H1 (cell line): ENCODE measurements around the gene IGSF23. TPM values are rescaled to one million over a fixed set of nuclear protein-coding genes. Genes with fewer than 3 reads are reported as not detected.

Source experiments
- CTCF ChIA-PET: fragments of 300-600 bp; sonication (Branson Sonifier 250); formaldehyde crosslinking; loops from one replicate; lab custom pipeline; 2021; ENCODE audit not compliant: partially characterized antibody; lab: Charles Lee
- POLR2A ChIA-PET: fragments of 300-600 bp; sonication (Branson Sonifier 250); formaldehyde crosslinking; loops from one replicate; lab custom pipeline; 2021; ENCODE audit warnings: inconsistent platforms; ENCODE audit not compliant: partially characterized antibody; lab: Charles Lee
- DNase-seq, 2 experiments: peaks; one replicate each; pipeline versions ENCODE4 v3.0.0 to v3.0.0-alpha.2; 2010 to 2022; ENCODE audit warnings: low spot score in 2 of 2, low read depth in 1 of 2, mixed read lengths in 1 of 2
- FAIRE-seq: peaks from 2 replicates; lab custom pipeline; 2011; peaks lifted over from hg19 to GRCh38; lab: Jason Lieb, UNC
- H2AFZ ChIP-seq: 2 replicates; pipeline ENCODE4 v1.8.1; 2012; ENCODE audit warnings: low read length, inconsistent platforms
- H2AK5ac ChIP-seq: 2 replicates; pipeline ENCODE4 v1.6.1; 2013; ENCODE audit warnings: low read depth, low read length
- H2BK120ac ChIP-seq: replicated peaks from 2 replicates; pipeline ENCODE3; 2013; ENCODE audit warnings: low read depth, low read length, inconsistent platforms
- H2BK12ac ChIP-seq: 2 replicates; pipeline ENCODE4 v1.6.1; 2013; ENCODE audit warnings: low read depth, low read length
- H2BK15ac ChIP-seq: 2 replicates; pipeline ENCODE4 v1.6.1; 2013; ENCODE audit warnings: low read length
- H2BK20ac ChIP-seq: 2 replicates; pipeline ENCODE4 v1.6.1; 2013; ENCODE audit warnings: low read length
- H2BK5ac ChIP-seq: 2 replicates; pipeline ENCODE4 v1.6.1; 2013; ENCODE audit warnings: low read depth, low read length
- H3K14ac ChIP-seq: 2 replicates; pipeline ENCODE4 v1.6.1; 2013; ENCODE audit warnings: inconsistent platforms; ENCODE audit not compliant: insufficient read length
- H3K18ac ChIP-seq: 2 replicates; pipeline ENCODE4 v1.6.1; 2013; ENCODE audit warnings: low read length; ENCODE audit errors: extremely low read depth
- H3K23ac ChIP-seq: 2 replicates; pipeline ENCODE4 v1.6.1; 2013; ENCODE audit warnings: inconsistent platforms; ENCODE audit not compliant: insufficient read length
- H3K23me2 ChIP-seq: 2 replicates; pipeline ENCODE4 v1.6.1; 2013; ENCODE audit warnings: low read depth, low read length
- H3K27ac ChIP-seq: 2 replicates; pipeline ENCODE4 v1.6.1; 2011; ENCODE audit warnings: low read depth, low read length, inconsistent platforms
- H3K27me3 ChIP-seq, 4 experiments: replicated peaks in 1 of 4; 1 replicate in 1 of 4; 2 replicates in 3 of 4; pipeline versions ENCODE4 v1.6.1 to v1.8.1; 2011 to 2013; ENCODE audit warnings: low read length in 3 of 4, mild to moderate bottlenecking in 3 of 4, inconsistent platforms in 2 of 4, mixed read lengths in 2 of 4, moderate library complexity in 1 of 4; ENCODE audit not compliant: control insufficient read depth in 3 of 4, insufficient read depth in 3 of 4; ENCODE audit errors: extremely low read depth in 1 of 4
- H3K36me3 ChIP-seq, 4 experiments: 2 replicates each; pipeline versions ENCODE4 v1.6.1 to v1.8.1; 2011 to 2013; ENCODE audit warnings: mild to moderate bottlenecking in 4 of 4, low read length in 3 of 4, moderate library complexity in 2 of 4, control low read depth in 1 of 4, inconsistent platforms in 1 of 4; ENCODE audit not compliant: insufficient read depth in 4 of 4, control insufficient read depth in 2 of 4
- H3K4ac ChIP-seq: replicated peaks from 2 replicates; pipeline ENCODE3; 2013; ENCODE audit warnings: low read length, low read depth, mixed read lengths, inconsistent platforms; ENCODE audit not compliant: insufficient read length
- H3K4me1 ChIP-seq, 4 experiments: replicated peaks in 1 of 4; 1 replicate in 1 of 4; 2 replicates in 3 of 4; pipeline versions ENCODE4 v1.6.1 to v1.8.1; 2011 to 2013; ENCODE audit warnings: low read length in 3 of 4, inconsistent platforms in 2 of 4, mixed read lengths in 1 of 4; ENCODE audit not compliant: insufficient read depth in 4 of 4, control insufficient read depth in 3 of 4
- H3K4me2 ChIP-seq, 2 experiments: 2 replicates each; pipeline versions ENCODE4 v1.6.1 to v1.8.1; 2011 to 2013; ENCODE audit warnings: low read depth in 2 of 2, low read length in 2 of 2, control low read depth in 1 of 2, inconsistent platforms in 1 of 2, mild to moderate bottlenecking in 1 of 2; ENCODE audit not compliant: insufficient read depth in 1 of 2
- H3K4me3 ChIP-seq, 4 experiments: fragments of 200-600, 300-600 bp in 1 of 4; sonication (generic), shearing (Covaris generic), sonication (Bioruptor Twin) in 1 of 4; 2 replicates each; pipeline versions ENCODE4 v1.5.1 to v1.8.1; 2011 to 2016; ENCODE audit warnings: low read length in 4 of 4, low read depth in 3 of 4, control low read depth in 2 of 4, inconsistent platforms in 2 of 4, mild to moderate bottlenecking in 2 of 4, mixed read lengths in 1 of 4, moderate library complexity in 1 of 4; ENCODE audit not compliant: insufficient read depth in 2 of 4; ENCODE audit errors: extremely low read depth in 1 of 4
- H3K56ac ChIP-seq: replicated peaks from 2 replicates; pipeline ENCODE3; 2013; ENCODE audit warnings: low read depth, mild to moderate bottlenecking, mixed read lengths, low read length, inconsistent platforms; ENCODE audit not compliant: insufficient read length
- H3K79me1 ChIP-seq: 2 replicates; pipeline ENCODE4 v1.6.1; 2013; ENCODE audit warnings: low read depth, low read length, control low read depth
- H3K79me2 ChIP-seq, 2 experiments: 2 replicates each; pipeline versions ENCODE4 v1.6.1 to v1.8.1; 2012 to 2013; ENCODE audit warnings: low read length in 2 of 2, mild to moderate bottlenecking in 2 of 2, inconsistent platforms in 1 of 2; ENCODE audit not compliant: insufficient read depth in 2 of 2, control insufficient read depth in 1 of 2
- H3K9ac ChIP-seq, 4 experiments: replicated peaks in 1 of 4; 1 replicate in 1 of 4; 2 replicates in 3 of 4; pipeline versions ENCODE4 v1.6.1 to v1.8.1; 2011 to 2013; ENCODE audit warnings: low read depth in 3 of 4, low read length in 3 of 4, control low read depth in 2 of 4, mild to moderate bottlenecking in 2 of 4, moderate library complexity in 2 of 4, inconsistent platforms in 1 of 4; ENCODE audit errors: extremely low read depth in 1 of 4
- H3K9me3 ChIP-seq, 2 experiments: 2 replicates each; pipeline versions ENCODE4 v1.6.1 to v1.8.1; 2012 to 2013; ENCODE audit warnings: mild to moderate bottlenecking in 2 of 2, moderate library complexity in 2 of 2, control low read depth in 1 of 2, inconsistent platforms in 1 of 2, low read depth in 1 of 2, low read length in 1 of 2, mixed read lengths in 1 of 2; ENCODE audit not compliant: insufficient read depth in 2 of 2
- H4K20me1 ChIP-seq, 2 experiments: replicated peaks in 1 of 2; 2 replicates each; pipeline versions ENCODE3 to v1.8.1; 2011 to 2013; ENCODE audit warnings: inconsistent platforms in 2 of 2, low read length in 2 of 2, mild to moderate bottlenecking in 1 of 2; ENCODE audit not compliant: insufficient read depth in 2 of 2, control insufficient read depth in 1 of 2
- H4K5ac ChIP-seq: 2 replicates; pipeline ENCODE4 v1.6.1; 2013; ENCODE audit warnings: low read length, low read depth, mixed read lengths, inconsistent platforms; ENCODE audit not compliant: insufficient read length
- H4K8ac ChIP-seq: 2 replicates; pipeline ENCODE4 v1.8.0; 2013; ENCODE audit warnings: mild to moderate bottlenecking, moderate library complexity, low read length, inconsistent platforms; ENCODE audit not compliant: insufficient read depth; ENCODE audit errors: extremely low read depth
- H4K91ac ChIP-seq: replicated peaks from 2 replicates; pipeline ENCODE3; 2013; ENCODE audit warnings: low read length, mixed read lengths, inconsistent platforms; ENCODE audit not compliant: insufficient read length
- BCL11A ChIP-seq, 2 experiments: IDR thresholded peaks; one replicate each; pipeline ENCODE4 v1.6.1; 2011; ENCODE audit warnings: low read depth in 2 of 2, low read length in 2 of 2, mild to moderate bottlenecking in 2 of 2
- BRCA1 ChIP-seq: IDR thresholded peaks from 2 replicates; pipeline ENCODE4 v1.6.1; 2012; ENCODE audit warnings: low read depth, low read length, improper control_type of control experiment
- CHD1 ChIP-seq: IDR thresholded peaks from 2 replicates; pipeline ENCODE4 v1.6.1; 2012; ENCODE audit warnings: low read depth, low read length, improper control_type of control experiment
- CTBP2 ChIP-seq: IDR thresholded peaks from 2 replicates; pipeline ENCODE4 v1.7.0; 2011; ENCODE audit warnings: borderline replicate concordance, mild to moderate bottlenecking, moderate library complexity, mixed read lengths, low read length; ENCODE audit not compliant: insufficient read depth, insufficient read length
- POLR2AphosphoS5 ChIP-seq: IDR thresholded peaks from 2 replicates; pipeline ENCODE4 v1.6.1; 2011; ENCODE audit warnings: low read depth, low read length
- SAP30 ChIP-seq: fragments of 300-600 bp; sonication (generic); IDR thresholded peaks from 2 replicates; pipeline ENCODE4 v1.7.1; 2012; ENCODE audit warnings: low read length, moderate library complexity, mild to moderate bottlenecking, inconsistent platforms; ENCODE audit not compliant: insufficient read depth, insufficient replicate concordance
- SP1 ChIP-seq: IDR thresholded peaks from 2 replicates; pipeline ENCODE4 v1.6.1; 2011; ENCODE audit warnings: low read depth, low read length
- WGBS, 2 experiments: shearing (Covaris generic) in 1 of 2; methylation state at CpG; one replicate each; pipeline versions ENCODE4 v1.1.6 to v1.1.7; 2013 to 2015; ENCODE audit warnings: low lambda C conversion rate in 2 of 2, mixed read lengths in 2 of 2, inconsistent platforms in 1 of 2, low coverage in 1 of 2, missing lambda C conversion rate in 1 of 2; ENCODE audit not compliant: insufficient replicate concordance in 2 of 2, insufficient coverage in 1 of 2, insufficient read length in 1 of 2; ENCODE audit errors: extremely low coverage in 1 of 2, missing lambda C conversion rate in 1 of 2; 5-methylcytosine and 5-hydroxymethylcytosine counted together
- polyA plus RNA-seq, 7 experiments: library from polyadenylated mRNA; depleted of rRNA in 3 of 7; stranded (reverse) in 5 of 7; unstranded in 2 of 7; fragments of >200 nt in 5 of 7; fragments of 200-250 nt in 2 of 7; gene quantifications; 1 replicate in 5 of 7; 2 replicates in 1 of 7; 4 replicates in 1 of 7; pipeline versions ENCODE4 v1.2.1 to v1.2.3, GENCODE V29; 2011 to 2013; ENCODE audit warnings: missing spikeins in 2 of 7, mixed read lengths in 2 of 7
- total RNA-seq: library from RNA; stranded (reverse); fragmentation: NEBNext Ultra II Directional; extraction: Animal tissue kit (Norgen Biotek cat#: 25700); gene quantifications from 2 replicates; pipeline ENCODE4 v1.2.1, GENCODE V29; 2021
- TF ChIP-seq, protein P1 (sequence below), 3 experiments: IDR thresholded peaks; 1 replicate in 2 of 3; 2 replicates in 1 of 3; pipeline versions ENCODE4 v1.5.1 to v1.6.1; 2011; ENCODE audit warnings: low read length in 3 of 3, mild to moderate bottlenecking in 3 of 3, inconsistent platforms in 2 of 3, low read depth in 1 of 3, moderate library complexity in 1 of 3; ENCODE audit not compliant: insufficient read depth in 1 of 3; ENCODE audit errors: control extremely low read depth in 1 of 3

Gene IGSF23
- total and polyA plus RNA-seq, 2 of the 8 experiments (the other 6 are each of a cell fraction or from before 2014, with no cell fraction given): not detected

GRCh38 chr19:44617110-44617880 is 3.9 kb downstream of the IGSF23 start:
- ChIA-PET POLR2A (interaction anchor here (0.6 to 1.9 kb wide), 2 partner anchors 9 to 985 kb away, joined by 3 to 5 read pairs; no protein-coding TSS in a partner anchor), CTCF (interaction anchor here (0.6 to 2.6 kb wide), 12 partner anchors 8 to 114 kb away, joined by 3 to 13 read pairs (median 3); no protein-coding TSS in a partner anchor)
- Histone ChIP-seq H3K27me3 (no peaks in the 10 kb centered on the region), H3K23me2 (no peaks in the 10 kb centered on the region), H3K9ac (no peak overlapping the region), H3K36me3 (no peaks in the 10 kb centered on the region), H3K4me1 (no peaks in the 10 kb centered on the region), H4K91ac (no peak overlapping the region), H3K27ac (no peak overlapping the region), H2BK120ac (no peak overlapping the region), H3K18ac (no peak overlapping the region), H2BK15ac (no peak overlapping the region), H3K56ac (no peak overlapping the region), H3K9me3 (no peaks in the 10 kb centered on the region), H2BK12ac (no peak overlapping the region), H3K79me1 (no peaks in the 10 kb centered on the region), H2AFZ (no peak overlapping the region), H3K23ac (no peak overlapping the region), H3K4me3 (no peak overlapping the region), H3K4me2 (no peak overlapping the region), H4K20me1 (no peaks in the 10 kb centered on the region), H4K8ac (no peak overlapping the region), H2BK20ac (no peak overlapping the region), H4K5ac (no peak overlapping the region), H3K4ac (no peak overlapping the region), H2AK5ac (no peak overlapping the region), H3K14ac (no peak overlapping the region), H2BK5ac (no peak overlapping the region), H3K79me2 (no peaks in the 10 kb centered on the region)
- 77% methylated on average over 8 of the region's 8 CpGs; no CpG with 5 or more reads in 1 of the 2 experiments for WGBS, 2 experiments
- DNase-seq (no peak), FAIRE-seq (no peak)
- TF ChIP-seq SP1 (no peak), CHD1 (no peak), CTBP2 (no peak), BRCA1 (no peak), POLR2AphosphoS5 (no peak), SAP30 (no peak), BCL11A (IDR thresholded peaks at IDR 0.05; ENCODE audit: low read depth in 2 of 2, low read length in 2 of 2) (no peak)
- TF ChIP-seq, protein P1, sequence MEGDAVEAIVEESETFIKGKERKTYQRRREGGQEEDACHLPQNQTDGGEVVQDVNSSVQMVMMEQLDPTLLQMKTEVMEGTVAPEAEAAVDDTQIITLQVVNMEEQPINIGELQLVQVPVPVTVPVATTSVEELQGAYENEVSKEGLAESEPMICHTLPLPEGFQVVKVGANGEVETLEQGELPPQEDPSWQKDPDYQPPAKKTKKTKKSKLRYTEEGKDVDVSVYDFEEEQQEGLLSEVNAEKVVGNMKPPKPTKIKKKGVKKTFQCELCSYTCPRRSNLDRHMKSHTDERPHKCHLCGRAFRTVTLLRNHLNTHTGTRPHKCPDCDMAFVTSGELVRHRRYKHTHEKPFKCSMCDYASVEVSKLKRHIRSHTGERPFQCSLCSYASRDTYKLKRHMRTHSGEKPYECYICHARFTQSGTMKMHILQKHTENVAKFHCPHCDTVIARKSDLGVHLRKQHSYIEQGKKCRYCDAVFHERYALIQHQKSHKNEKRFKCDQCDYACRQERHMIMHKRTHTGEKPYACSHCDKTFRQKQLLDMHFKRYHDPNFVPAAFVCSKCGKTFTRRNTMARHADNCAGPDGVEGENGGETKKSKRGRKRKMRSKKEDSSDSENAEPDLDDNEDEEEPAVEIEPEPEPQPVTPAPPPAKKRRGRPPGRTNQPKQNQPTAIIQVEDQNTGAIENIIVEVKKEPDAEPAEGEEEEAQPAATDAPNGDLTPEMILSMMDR (IDR thresholded peaks at IDR 0.05; ENCODE audit: control extremely low read depth in 1 of 3, insufficient read depth in 1 of 3, low read depth in 1 of 3, low read length in 3 of 3): no peak
